ENCODE results near the gene METTL1.

DNA sequence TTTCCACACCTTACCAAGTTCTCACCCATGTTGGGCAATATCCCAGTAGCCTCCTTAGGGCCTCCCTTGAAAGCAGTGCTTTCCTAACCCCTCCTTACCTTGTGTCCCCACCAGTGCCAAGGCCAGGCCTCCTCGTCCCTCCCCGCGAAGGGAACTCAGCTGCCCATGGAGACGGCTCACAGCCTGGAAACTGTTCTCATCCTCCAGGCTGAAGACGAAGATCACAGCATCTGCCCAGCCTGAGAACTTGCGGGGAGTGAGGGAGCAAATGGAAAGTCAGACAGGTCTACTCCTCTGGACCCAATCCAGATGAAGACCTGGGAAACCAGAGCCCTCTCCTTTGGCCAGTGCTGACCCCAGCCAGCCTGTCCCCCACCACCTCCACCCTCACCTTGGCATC, 38.0 kb downstream of the METTL1 start:
- TF ChIP-seq, protein P1, sequence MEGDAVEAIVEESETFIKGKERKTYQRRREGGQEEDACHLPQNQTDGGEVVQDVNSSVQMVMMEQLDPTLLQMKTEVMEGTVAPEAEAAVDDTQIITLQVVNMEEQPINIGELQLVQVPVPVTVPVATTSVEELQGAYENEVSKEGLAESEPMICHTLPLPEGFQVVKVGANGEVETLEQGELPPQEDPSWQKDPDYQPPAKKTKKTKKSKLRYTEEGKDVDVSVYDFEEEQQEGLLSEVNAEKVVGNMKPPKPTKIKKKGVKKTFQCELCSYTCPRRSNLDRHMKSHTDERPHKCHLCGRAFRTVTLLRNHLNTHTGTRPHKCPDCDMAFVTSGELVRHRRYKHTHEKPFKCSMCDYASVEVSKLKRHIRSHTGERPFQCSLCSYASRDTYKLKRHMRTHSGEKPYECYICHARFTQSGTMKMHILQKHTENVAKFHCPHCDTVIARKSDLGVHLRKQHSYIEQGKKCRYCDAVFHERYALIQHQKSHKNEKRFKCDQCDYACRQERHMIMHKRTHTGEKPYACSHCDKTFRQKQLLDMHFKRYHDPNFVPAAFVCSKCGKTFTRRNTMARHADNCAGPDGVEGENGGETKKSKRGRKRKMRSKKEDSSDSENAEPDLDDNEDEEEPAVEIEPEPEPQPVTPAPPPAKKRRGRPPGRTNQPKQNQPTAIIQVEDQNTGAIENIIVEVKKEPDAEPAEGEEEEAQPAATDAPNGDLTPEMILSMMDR (IDR thresholded peaks at IDR 0.05; ENCODE audit: borderline replicate concordance, extremely low read depth, low read length, poor library complexity, severe bottlenecking), result no peak
- TF ChIP-seq EZH2 (IDR thresholded peaks at IDR 0.05; ENCODE audit: borderline replicate concordance, low read depth, low read length, severe bottlenecking), result no peak
